HepG2 (cell line): ENCODE measurements around the gene SLC25A25. TPM values are rescaled to one million over a fixed set of nuclear protein-coding genes. Genes with fewer than 3 reads are reported as not detected.
A peak's percentile ranks its signal among the peaks of the same experiment; 100 is the strongest.

ENCODE experiments used
- ARHGAP35 ChIP-seq: sonication (generic); formaldehyde crosslinking; IDR thresholded peaks from 2 replicates; pipeline ENCODE4 v1.9.0; 2022; ENCODE audit warnings: mild to moderate bottlenecking, inconsistent platforms, moderate library complexity, missing genetic modification reagents, borderline replicate concordance
- ETV6 ChIP-seq: sonication (generic); formaldehyde crosslinking; conservative IDR thresholded peaks from 2 replicates; pipeline ENCODE4 v1.4.0; 2020; ENCODE audit warnings: missing genetic modification reagents
- HCFC1 ChIP-seq: fragments of 150-350 bp; IDR thresholded peaks from 2 replicates; pipeline ENCODE4 v1.6.1; 2014; ENCODE audit warnings: low read depth, low read length
- JUND ChIP-seq: sonication (generic); formaldehyde crosslinking; IDR thresholded peaks from 2 replicates; pipeline ENCODE4 v1.8.0; 2022; ENCODE audit warnings: mild to moderate bottlenecking, missing genetic modification reagents
- MEIS2 ChIP-seq: sonication (generic); formaldehyde crosslinking; IDR thresholded peaks from 2 replicates; pipeline ENCODE4 v1.9.0; 2021; ENCODE audit warnings: mild to moderate bottlenecking, missing genetic modification reagents
- NR2C2 ChIP-seq: sonication (generic); formaldehyde crosslinking; IDR thresholded peaks from 2 replicates; pipeline ENCODE4 v1.4.0; 2020; ENCODE audit warnings: missing genetic modification reagents, mild to moderate bottlenecking, moderate library complexity, borderline replicate concordance
- PLRG1 ChIP-seq: fragments of 450-650 bp; conservative IDR thresholded peaks from 2 replicates; pipeline ENCODE4 v1.6.1; 2016
- SP4 ChIP-seq: sonication (generic); formaldehyde crosslinking; IDR thresholded peaks from 2 replicates; pipeline ENCODE4 v1.8.1; 2023; ENCODE audit warnings: mild to moderate bottlenecking, missing genetic modification reagents
- STAT5B ChIP-seq: sonication (generic); formaldehyde crosslinking; IDR thresholded peaks from 2 replicates; pipeline ENCODE4 v1.4.0; 2020; ENCODE audit warnings: missing genetic modification reagents
- TCF7 ChIP-seq: sonication (generic); IDR thresholded peaks from 2 replicates; pipeline ENCODE4 v1.6.1; 2016; ENCODE audit warnings: antibody characterized with exemption, low read depth
- U2AF2 ChIP-seq: fragments of 200-400 bp; formaldehyde crosslinking; IDR thresholded peaks from 2 replicates; pipeline ENCODE4 v1.6.1; 2017; ENCODE audit warnings: low read depth, mild to moderate bottlenecking, low read length
- ZBTB38 ChIP-seq: sonication (generic); formaldehyde crosslinking; IDR thresholded peaks from 2 replicates; pipeline ENCODE4 v1.5.1; 2020; ENCODE audit warnings: mild to moderate bottlenecking, missing genetic modification reagents
- ZNF260 ChIP-seq: sonication (generic); formaldehyde crosslinking; IDR thresholded peaks from 2 replicates; pipeline ENCODE4 v1.4.0; 2020; ENCODE audit warnings: missing genetic modification reagents, low read depth, mild to moderate bottlenecking, borderline replicate concordance
- ZNF629 ChIP-seq: sonication (generic); formaldehyde crosslinking; conservative IDR thresholded peaks from 2 replicates; pipeline ENCODE4 v1.5.0; 2020; ENCODE audit warnings: missing genetic modification reagents
- ZNF761 ChIP-seq: sonication (generic); formaldehyde crosslinking; conservative IDR thresholded peaks from 2 replicates; pipeline ENCODE4 v1.4.0; 2020; ENCODE audit warnings: mild to moderate bottlenecking, missing genetic modification reagents
- polyA plus RNA-seq, 8 experiments: library from polyadenylated mRNA; depleted of rRNA in 3 of 8; stranded (reverse) in 7 of 8; unstranded in 1 of 8; fragments of >200 nt; fragmentation: Illumina TruSeq in 4 of 8; extraction: Trizol in 4 of 8; gene quantifications; 2 replicates each; pipeline versions ENCODE4 v1.2.1 to v1.2.3, GENCODE V29; 2011 to 2016; ENCODE audit warnings: low read depth in 4 of 8, missing spikeins in 1 of 8, mixed read lengths in 1 of 8; ENCODE audit not compliant: insufficient read depth in 1 of 8
- total RNA-seq, 5 experiments: library from RNA; depleted of rRNA; stranded (reverse); fragments of >200 nt; fragmentation: Illumina TruSeq; extraction: Trizol; gene quantifications; 2 replicates each; pipeline ENCODE4 v1.2.3, GENCODE V29; 2016; ENCODE audit warnings: low read depth in 1 of 5
- TF ChIP-seq, protein P1 (sequence below): fragments of 450-650 bp; IDR thresholded peaks from 2 replicates; pipeline ENCODE4 v1.6.1; 2017; ENCODE audit warnings: mild to moderate bottlenecking
- TF ChIP-seq, protein P2 (sequence below): IDR thresholded peaks from 2 replicates; pipeline ENCODE4 v1.6.1; 2018; ENCODE audit warnings: missing genetic modification reagents, mild to moderate bottlenecking, missing compliant biosample characterization
- TF ChIP-seq, protein P3 (sequence below), 2 experiments: fragments of 450-650 bp in 1 of 2; sonication (generic) in 1 of 2; formaldehyde crosslinking; IDR thresholded peaks; 2 replicates each; pipeline versions ENCODE4 v1.5.0 to v1.8.0; 2020 to 2022; ENCODE audit warnings: mild to moderate bottlenecking in 1 of 2, missing genetic modification reagents in 1 of 2
- TF ChIP-seq, protein P4 (sequence below): sonication (generic); formaldehyde crosslinking; conservative IDR thresholded peaks from 2 replicates; pipeline ENCODE4 v1.8.0; 2022; ENCODE audit warnings: mild to moderate bottlenecking, moderate library complexity, missing genetic modification reagents
- TF ChIP-seq, protein P5 (sequence below): sonication (generic); formaldehyde crosslinking; IDR thresholded peaks from 2 replicates; pipeline ENCODE4 v1.8.1; 2023; ENCODE audit warnings: missing genetic modification reagents, mild to moderate bottlenecking, borderline replicate concordance
- TF ChIP-seq, protein P6 (sequence below): sonication (generic); formaldehyde crosslinking; IDR thresholded peaks from 2 replicates; pipeline ENCODE4 v1.8.1; 2023; ENCODE audit warnings: mild to moderate bottlenecking, inconsistent platforms, moderate library complexity, missing genetic modification reagents, borderline replicate concordance

The SLC25A25 gene
- total and polyA plus RNA-seq, 2 of the 13 experiments (the other 11 are each of a cell fraction or from before 2014, with no cell fraction given) = 10.5 to 24.8 TPM

DNA sequence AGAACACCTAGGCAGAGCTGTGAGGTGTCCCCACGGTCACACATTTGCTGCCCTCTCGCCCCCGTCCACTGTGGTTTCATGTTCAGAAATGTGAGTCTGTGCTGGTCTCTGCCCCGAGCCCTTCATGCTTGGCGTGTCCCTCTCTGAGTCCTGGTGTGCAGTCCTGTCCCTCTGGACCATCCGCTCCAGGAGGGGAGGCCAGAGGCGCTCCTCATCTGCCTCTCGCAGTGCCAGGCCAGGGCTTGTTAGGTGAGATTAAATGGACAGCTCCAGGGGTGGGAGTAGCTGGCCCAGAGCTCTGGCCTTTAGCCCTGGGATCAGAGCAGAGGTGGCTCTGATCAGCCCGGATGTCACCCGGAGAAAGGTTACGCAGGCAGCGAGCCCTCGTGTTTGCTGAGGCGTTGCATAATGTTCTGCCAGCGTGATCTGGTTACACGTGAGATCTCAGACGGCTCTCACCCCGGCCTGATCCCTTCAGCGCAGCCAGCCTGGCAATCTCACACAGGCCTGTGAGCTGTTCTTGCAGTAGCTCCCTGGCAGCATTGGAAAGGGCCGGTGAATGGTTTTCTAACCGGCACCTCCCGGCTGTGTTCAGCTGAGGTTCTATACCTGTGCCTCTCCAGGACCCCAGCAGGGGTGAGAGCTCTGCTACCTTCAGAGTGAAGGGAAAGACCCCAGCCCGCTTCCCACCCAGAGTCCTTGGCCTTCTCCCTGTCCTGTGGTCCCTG, 35.0 kb downstream of the SLC25A25 start (continued):
- TF ChIP-seq, protein P1, sequence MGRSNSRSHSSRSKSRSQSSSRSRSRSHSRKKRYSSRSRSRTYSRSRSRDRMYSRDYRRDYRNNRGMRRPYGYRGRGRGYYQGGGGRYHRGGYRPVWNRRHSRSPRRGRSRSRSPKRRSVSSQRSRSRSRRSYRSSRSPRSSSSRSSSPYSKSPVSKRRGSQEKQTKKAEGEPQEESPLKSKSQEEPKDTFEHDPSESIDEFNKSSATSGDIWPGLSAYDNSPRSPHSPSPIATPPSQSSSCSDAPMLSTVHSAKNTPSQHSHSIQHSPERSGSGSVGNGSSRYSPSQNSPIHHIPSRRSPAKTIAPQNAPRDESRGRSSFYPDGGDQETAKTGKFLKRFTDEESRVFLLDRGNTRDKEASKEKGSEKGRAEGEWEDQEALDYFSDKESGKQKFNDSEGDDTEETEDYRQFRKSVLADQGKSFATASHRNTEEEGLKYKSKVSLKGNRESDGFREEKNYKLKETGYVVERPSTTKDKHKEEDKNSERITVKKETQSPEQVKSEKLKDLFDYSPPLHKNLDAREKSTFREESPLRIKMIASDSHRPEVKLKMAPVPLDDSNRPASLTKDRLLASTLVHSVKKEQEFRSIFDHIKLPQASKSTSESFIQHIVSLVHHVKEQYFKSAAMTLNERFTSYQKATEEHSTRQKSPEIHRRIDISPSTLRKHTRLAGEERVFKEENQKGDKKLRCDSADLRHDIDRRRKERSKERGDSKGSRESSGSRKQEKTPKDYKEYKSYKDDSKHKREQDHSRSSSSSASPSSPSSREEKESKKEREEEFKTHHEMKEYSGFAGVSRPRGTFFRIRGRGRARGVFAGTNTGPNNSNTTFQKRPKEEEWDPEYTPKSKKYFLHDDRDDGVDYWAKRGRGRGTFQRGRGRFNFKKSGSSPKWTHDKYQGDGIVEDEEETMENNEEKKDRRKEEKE = no peak
- TF ChIP-seq, protein P2, sequence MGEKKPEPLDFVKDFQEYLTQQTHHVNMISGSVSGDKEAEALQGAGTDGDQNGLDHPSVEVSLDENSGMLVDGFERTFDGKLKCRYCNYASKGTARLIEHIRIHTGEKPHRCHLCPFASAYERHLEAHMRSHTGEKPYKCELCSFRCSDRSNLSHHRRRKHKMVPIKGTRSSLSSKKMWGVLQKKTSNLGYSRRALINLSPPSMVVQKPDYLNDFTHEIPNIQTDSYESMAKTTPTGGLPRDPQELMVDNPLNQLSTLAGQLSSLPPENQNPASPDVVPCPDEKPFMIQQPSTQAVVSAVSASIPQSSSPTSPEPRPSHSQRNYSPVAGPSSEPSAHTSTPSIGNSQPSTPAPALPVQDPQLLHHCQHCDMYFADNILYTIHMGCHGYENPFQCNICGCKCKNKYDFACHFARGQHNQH (CRISPR knock-in tag) = peak; percentile 98
- TF ChIP-seq JUND (CRISPR knock-in tag) = peak; percentile 19; the same call in 1 of the 2 replicates
- 0 out of 2 replicates have a peak, but pooled peaks have one; percentile 41 for TF ChIP-seq ETV6 (CRISPR knock-in tag)
- TF ChIP-seq NR2C2 (CRISPR knock-in tag) = peak; percentile 88
- peak; percentile 96 for TF ChIP-seq ZBTB38 (CRISPR knock-in tag)
- peak; percentile 74; the same call in 1 of the 2 replicates for TF ChIP-seq ARHGAP35 (CRISPR knock-in tag)
- TF ChIP-seq STAT5B (CRISPR knock-in tag) = no peak
- TF ChIP-seq, protein P3, sequence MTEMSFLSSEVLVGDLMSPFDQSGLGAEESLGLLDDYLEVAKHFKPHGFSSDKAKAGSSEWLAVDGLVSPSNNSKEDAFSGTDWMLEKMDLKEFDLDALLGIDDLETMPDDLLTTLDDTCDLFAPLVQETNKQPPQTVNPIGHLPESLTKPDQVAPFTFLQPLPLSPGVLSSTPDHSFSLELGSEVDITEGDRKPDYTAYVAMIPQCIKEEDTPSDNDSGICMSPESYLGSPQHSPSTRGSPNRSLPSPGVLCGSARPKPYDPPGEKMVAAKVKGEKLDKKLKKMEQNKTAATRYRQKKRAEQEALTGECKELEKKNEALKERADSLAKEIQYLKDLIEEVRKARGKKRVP (CRISPR knock-in tag; IDR thresholded peaks at IDR 0.05) = peak in 1 of 2 experiments; percentile 92; a peak in 2 of 4 replicates
- TF ChIP-seq MEIS2 (CRISPR knock-in tag) = peak; percentile 95
- TF ChIP-seq, protein P4, sequence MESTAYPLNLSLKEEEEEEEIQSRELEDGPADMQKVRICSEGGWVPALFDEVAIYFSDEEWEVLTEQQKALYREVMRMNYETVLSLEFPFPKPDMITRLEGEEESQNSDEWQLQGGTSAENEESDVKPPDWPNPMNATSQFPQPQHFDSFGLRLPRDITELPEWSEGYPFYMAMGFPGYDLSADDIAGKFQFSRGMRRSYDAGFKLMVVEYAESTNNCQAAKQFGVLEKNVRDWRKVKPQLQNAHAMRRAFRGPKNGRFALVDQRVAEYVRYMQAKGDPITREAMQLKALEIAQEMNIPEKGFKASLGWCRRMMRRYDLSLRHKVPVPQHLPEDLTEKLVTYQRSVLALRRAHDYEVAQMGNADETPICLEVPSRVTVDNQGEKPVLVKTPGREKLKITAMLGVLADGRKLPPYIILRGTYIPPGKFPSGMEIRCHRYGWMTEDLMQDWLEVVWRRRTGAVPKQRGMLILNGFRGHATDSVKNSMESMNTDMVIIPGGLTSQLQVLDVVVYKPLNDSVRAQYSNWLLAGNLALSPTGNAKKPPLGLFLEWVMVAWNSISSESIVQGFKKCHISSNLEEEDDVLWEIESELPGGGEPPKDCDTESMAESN = 0 out of 2 replicates have a peak, but pooled peaks have one; percentile 62
- no peak for TF ChIP-seq U2AF2
- TF ChIP-seq ZNF761 (CRISPR knock-in tag) = peak; percentile 90; the same call in 1 of the 2 replicates
- TF ChIP-seq, protein P5, sequence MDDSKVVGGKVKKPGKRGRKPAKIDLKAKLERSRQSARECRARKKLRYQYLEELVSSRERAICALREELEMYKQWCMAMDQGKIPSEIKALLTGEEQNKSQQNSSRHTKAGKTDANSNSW (CRISPR knock-in tag) = peak; percentile 86; the same call in 1 of the 2 replicates
- TF ChIP-seq ZNF260 = no peak
- TF ChIP-seq TCF7 = peak; percentile 77
- no peak for TF ChIP-seq HCFC1
- TF ChIP-seq, protein P6, sequence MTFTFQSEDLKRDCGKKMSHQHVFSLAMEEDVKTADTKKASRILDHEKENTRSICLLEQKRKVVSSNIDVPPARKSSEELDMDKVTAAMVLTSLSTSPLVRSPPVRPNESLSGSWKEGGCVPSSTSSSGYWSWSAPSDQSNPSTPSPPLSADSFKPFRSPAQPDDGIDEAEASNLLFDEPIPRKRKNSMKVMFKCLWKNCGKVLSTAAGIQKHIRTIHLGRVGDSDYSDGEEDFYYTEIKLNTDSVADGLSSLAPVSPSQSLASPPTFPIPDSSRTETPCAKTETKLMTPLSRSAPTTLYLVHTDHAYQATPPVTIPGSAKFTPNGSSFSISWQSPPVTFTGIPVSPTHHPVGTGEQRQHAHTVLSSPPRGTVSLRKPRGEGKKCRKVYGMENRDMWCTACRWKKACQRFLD = no peak
- no peak; the same call in 1 of the 2 replicates for TF ChIP-seq SP4
- peak; percentile 65 for TF ChIP-seq ZNF629 (CRISPR knock-in tag)
- no peak for TF ChIP-seq PLRG1
